ENCODE results near the gene GREB1.

GRCh38 chr2:11622611-11623010, 88.8 kb downstream of the GREB1 start:
- TF ChIP-seq CTCF (IDR thresholded peaks at IDR 0.05) (no peak), POLR2AphosphoS5 (IDR thresholded peaks at IDR 0.05) (no peak)

Measured in gastroesophageal sphincter (tissue), 3 donors.